GM21390 (cell line): ENCODE measurements around the gene ENPP7.

Source experiments
- ATAC-seq: cut with Tn5 transposase; IDR thresholded peaks from one replicate; pipeline ENCODE4 v1.9.1; 2021; ENCODE audit not compliant: unreplicated experiment

Gene ENPP7

DNA sequence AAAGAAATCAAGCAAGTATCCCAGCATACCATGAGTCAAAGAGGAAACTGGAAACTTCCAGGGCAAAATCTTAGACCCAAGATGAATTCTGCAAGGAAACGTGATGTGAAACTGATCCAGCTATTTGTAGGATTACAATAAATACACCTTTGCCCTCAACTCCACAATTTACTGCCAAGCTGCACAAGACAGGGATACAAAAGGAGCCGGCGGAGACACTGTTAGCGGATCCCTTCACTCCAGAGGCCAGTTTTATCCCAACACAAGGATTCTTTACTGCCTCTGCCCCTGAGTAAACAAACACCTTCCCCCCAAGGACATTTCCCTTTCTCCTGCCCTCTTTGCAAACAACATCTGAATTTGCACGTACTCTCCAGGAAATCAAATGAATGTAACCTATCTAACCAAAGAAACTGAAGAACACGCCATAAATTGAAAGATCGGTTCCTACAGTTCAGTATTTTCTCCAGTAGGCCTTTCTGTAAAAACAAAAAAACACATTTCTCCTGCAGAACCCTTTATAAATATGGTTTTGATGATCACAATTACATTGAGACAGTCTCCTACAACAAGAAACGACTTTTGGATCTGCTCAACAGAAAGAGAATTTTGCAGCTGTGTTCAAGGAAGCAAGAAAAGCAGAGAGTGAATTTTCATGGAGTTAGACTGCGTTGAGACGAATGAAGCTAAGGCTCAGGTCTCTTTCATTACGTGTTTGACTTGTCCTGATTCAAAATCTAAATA is 45.8 kb downstream of the ENPP7 start:
- ATAC-seq, result no peak

- peak; percentile 20 for ATAC-seq
These were observed 46.6 kb downstream of the ENPP7 start for GRCh38 chr17:79777120-79777893.

DNA sequence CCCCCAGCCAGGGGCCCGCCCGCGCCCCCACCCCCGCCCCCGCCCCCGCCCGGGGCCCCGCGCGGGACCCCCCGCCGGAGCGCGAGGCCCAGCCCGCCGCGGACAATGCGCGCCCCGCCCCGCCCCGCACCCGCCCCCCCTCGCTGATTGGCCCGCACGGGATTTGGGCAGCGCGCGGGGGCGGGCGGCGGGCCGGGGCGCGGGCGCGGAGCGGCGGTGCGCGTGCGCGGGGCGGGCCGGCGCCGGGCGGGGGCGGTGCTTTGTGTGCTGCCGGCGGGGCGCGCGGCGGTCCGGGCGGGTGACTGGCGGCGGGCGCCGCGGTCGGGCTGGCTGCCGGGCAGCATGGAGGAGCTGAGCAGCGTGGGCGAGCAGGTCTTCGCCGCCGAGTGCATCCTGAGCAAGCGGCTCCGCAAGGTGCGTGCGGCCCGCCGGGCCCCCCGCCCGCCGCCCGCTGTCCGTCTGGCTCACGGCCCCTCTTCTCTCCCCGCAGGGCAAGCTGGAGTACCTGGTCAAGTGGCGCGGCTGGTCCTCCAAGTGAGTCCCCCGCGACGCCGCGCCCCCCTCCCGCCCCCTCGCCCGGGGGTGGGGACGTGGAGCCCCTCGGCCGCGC is 47.3 kb downstream of the ENPP7 start, which contains the start of gene CBX2:
TSS of gene CBX2 (plus strand) at position 255 of the 610 bp plus-strand sequence. CDS start at position 343, 88 bp downstream.
- peak; percentile 55 for ATAC-seq

DNA sequence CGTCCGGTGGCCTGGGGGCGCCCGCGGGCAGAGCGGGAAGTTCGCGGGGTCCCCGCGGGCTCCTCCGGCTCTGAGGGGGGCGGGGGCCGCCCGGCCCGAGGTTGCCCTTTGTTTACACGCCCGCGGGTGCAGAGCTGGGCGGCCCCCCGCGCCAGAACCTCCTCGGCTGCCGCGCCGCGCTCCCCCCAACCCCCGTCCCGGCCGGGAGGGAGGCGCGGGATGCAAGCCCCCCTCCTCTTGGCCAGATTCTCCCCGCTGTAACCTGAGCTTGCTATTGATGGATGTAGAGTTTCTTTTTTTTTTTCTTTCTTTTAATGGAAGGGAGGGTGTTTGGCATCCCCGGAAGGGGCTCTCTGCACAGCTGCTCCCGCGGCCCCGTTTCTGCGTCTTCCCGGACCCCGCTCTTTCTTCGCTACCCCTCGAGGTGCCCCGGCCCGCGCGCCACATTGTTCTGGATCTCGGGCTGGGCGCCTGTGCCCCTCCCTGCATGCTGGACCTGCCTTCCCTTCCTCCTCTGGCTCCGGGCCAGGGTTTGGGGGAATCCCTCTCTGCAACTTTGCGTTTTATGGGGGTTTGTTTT is 47.9 kb downstream of the ENPP7 start:
- peak; percentile 15 for ATAC-seq

DNA sequence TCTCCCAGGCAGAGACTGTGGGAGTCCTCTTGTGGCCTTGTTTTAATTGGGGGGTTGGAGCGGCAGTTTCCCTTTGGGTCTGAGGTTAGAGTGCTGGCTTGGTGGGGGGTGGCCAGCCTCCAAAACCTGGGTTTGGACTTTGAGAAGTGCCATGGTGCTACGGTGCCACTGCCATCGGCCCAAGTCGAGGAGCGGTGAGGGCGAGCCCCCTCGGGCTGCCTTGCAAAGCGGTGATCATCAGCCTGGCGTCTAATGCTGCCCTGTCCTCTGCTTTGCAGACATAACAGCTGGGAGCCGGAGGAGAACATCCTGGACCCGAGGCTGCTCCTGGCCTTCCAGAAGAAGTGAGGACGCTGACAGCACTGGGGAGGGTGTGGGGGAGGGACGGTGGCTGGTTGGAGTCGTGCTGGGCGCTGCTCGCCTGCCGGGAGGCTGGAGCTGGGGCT is 48.4 kb downstream of the ENPP7 start:
- no peak for ATAC-seq

DNA sequence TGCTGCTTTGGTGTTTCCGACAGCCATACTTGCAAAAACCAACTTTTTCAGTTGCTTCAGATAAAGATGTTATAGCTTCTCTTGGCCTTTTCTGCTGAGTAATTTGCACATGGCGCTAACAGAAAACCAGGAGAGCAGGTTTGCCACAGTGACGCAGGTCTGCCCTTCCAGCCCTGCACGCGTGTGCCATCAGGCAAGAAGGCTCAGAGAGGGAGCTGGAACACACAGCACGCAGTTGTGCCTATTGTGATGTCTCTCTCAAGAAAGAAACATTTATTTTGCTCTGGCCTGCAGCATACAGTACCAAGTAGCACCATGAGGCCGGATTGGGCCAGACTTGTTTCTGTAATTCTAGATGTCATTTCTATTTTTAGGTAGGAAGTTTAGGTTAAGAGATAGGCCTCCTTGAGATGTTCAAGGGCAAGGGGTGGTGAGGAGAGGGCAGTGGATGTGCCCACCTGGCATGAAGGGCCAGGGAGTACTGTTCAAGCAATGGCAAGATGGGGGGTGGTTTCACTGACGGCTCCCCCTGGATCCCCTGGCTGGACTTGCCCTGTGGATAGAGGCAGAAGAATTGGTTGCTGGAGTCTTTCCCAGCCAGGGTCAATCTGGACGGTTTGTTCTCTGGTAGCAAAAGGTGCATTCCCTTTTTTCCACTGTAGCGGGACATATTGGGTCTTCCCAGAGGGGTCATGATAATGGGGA is 49.1 kb downstream of the ENPP7 start:
- no peak for ATAC-seq

GRCh38 chr17:79781012-79781650 is 50.4 kb downstream of the ENPP7 start:
- ATAC-seq, result no peak

DNA sequence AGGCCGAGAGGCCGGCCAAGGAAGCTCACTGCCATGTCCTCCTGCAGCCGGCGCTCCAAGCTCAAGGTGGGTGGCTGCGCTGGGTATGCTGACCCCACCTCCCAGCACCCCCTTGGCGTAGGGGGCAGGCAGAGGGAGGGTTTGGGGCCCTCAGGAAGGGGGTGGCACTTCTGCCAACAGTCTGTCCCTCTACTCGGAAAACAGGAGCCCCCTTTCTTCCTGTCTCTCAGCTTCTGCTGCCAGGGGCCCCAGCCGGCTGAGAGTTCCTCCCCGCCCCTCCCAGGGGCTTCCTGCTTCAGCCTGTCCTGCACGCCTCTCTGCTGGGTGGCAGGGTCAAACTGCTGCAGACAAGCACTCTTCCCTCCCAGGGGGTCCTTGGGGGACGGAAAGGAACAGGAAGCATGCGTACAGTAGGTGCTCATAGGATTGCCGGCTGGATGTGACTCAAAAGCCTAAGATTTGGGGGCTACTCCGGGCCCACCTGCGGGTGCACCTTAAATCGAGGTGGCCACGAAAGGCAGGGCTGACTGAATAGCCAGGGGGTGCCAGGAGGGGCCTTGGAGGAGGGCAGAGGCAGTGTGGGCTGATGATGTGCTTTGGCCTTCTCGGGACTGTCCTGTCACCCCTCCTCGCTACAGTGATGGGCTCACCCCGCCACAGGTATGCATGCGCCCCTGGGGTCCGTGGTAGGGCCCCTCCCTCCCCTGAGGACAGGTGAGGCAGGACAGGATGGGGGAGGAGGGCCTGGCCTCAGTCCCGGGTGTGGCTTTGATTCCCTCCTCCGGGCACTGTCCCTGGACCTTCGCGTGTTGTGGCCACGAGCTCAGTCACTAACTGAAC is 51.2 kb downstream of the ENPP7 start:
- no peak for ATAC-seq

DNA sequence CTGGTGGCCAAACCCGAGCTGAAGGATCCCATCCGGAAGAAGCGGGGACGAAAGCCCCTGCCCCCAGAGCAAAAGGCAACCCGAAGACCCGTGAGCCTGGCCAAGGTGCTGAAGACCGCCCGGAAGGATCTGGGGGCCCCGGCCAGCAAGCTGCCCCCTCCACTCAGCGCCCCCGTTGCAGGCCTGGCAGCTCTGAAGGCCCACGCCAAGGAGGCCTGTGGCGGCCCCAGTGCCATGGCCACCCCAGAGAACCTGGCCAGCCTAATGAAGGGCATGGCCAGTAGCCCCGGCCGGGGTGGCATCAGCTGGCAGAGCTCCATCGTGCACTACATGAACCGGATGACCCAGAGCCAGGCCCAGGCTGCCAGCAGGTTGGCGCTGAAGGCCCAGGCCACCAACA is 53.1 kb downstream of the ENPP7 start:
- no peak for ATAC-seq

DNA sequence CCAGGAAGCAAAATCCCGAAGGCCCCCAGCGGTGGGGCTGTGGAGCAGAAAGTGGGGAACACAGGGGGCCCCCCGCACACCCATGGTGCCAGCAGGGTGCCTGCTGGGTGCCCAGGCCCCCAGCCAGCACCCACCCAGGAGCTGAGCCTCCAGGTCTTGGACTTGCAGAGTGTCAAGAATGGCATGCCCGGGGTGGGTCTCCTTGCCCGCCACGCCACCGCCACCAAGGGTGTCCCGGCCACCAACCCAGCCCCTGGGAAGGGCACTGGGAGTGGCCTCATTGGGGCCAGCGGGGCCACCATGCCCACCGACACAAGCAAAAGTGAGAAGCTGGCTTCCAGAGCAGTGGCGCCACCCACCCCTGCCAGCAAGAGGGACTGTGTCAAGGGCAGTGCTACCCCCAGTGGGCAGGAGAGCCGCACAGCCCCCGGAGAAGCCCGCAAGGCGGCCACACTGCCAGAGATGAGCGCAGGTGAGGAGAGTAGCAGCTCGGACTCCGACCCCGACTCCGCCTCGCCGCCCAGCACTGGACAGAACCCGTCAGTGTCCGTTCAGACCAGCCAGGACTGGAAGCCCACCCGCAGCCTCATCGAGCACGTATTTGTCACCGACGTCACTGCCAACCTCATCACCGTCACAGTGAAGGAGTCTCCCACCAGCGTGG is 53.7 kb downstream of the ENPP7 start:
- ATAC-seq, result no peak

GRCh38 chr17:79785017-79785899 is 54.5 kb downstream of the ENPP7 start:
- ATAC-seq, result no peak

DNA sequence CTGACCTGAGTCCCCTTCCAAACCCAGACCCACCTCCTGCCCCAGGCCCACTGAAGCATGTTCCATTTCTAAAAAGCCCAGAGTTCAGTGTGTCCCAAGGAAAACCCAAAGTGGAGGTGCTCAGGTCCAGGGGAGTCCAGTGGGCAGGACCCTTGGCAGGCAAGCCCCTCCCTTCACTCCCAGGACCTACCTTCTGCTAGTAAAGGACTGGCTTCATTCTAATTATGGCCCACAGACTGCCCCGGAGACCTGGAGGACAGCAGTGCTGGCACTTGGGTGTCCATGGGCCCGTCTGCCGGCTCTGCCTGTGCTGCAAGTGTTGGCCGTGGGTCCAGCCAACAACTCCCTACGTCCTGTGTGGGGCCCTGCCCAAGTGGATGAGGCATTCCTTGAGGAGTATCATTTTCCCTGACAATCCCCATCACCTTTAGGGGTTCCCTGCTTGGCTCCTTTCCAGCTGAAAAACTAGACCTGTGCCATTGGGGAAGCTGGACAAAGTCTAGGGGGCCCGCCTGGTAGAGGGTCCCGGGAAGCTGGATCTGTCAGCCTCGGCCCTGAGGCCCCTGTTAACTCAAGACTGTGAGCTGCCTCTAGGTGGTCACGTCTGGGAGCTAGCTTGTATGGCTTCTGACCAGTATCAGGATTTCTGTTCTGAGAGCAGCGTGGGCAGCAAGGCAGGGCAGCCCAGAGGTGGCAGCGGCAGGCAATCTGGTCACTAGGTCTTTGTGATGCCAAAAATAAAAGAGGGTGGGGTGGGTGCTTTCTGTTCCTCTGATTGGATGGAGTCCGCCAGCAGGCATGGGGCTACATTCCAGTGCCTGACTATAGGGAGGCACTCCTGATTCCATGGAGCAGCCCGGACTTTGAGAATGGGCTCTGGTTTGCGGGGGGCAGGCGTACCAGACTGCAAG is 55.4 kb downstream of the ENPP7 start:
- ATAC-seq, result no peak

DNA sequence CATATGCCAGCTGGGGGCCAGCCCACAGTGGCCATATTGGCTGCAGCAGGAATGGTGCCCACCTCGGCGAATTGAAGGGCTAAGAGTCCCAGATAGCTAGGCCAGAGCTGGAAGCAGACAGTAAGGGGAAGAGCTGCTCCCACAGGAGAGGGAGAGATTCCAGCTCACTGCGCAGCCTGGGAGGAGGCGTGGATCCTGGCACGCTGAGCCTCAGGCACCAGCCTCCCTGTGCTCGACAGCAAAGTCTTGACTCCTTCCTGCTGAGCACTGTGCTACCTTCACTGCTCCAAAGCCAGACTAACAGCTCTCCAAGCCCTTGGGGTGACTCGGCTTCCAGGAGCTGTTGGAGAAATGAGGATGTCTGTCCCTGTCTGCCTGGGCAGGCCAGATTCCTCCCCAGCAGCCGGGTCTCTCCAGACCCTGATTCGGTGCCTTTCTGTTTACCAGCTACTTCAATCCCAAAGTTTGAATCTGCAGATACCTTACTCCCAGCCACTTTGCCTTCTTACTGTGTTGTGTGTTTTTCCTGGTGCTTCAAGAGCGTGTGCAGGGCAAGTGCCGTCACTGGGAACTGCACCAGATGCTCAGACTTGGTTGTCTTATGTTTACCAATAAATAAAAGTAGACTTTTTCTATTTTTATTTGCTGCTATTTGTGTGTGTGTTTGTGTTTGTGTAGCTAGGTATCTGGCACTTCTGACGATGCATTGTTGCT is 56.3 kb downstream of the ENPP7 start:
- ATAC-seq, result no peak

DNA sequence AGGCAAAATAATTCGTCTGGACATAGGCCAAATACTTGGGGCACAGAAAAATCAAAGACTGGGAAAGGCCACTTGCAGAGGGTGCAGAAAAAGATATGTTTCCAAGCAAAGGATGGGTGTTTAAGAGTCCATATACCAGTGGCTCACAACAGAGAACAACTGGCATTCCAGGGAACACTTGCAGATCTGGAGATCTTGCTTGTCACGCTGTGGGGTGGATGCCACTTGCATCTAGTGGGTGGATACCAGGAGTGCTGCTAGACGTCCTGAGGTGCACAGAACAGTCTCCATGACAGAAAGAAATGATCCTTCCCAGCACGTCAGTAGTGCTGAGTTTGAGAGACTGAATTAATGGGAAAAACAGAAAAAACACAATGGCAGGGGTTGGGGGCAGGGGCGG is 57.7 kb downstream of the ENPP7 start:
- no peak for ATAC-seq

DNA sequence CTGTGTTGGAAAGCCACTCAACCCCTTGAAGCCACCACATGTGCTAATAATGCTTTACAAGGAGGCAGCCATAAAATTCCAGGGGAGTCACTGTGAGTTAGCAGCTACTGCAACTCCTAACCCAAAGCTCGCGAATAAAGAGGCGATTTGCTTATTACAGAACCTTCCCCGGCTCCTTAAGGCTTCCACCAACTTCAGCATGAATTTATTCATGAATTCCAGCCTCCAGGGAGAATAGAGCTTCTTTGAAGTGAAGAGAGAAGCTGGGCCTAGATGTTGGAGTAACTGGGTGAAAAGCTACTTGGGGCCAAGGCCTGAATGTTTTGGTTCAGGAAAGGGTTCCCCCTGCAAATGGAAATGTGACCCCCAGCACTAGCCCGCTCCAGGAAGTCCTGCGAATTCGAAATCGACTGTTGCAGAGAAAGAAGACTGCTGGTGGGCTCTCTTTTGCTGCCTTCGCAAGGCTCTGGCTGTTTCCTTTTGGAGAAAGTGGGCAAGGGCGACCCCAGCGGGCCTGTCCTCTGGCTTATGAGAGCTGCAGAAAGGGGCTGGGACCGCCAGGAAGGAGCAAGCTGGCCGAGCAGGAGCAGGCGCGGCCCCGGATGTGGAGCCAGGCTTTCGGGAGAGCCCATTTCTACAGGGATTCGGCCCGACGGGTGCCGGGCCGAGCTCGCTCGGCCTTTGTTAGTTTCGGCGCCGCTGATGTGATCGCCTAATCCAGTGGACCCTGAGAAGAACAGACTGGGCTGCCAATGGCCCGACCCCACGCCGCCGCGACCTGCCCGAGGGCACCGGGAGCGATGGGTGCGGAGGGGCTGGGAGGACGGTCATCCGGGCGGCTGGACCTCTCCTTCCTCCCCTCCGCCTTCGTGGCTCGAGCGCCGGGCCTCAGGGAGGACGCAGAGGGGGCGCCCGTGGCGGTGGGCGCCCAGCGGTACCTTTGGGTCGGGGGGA is 58.5 kb downstream of the ENPP7 start:
- no peak for ATAC-seq
